K562 (cell line): ENCODE data around the gene RALGAPB. TPM values are rescaled to one million over a fixed set of nuclear protein-coding genes. Genes with fewer than 3 reads are reported as not detected.

ENCODE experiments used
- E2F3 ChIP-seq: fragments of 250-450 bp; sonication (Bioruptor Pico); IDR thresholded peaks from 2 replicates; pipeline ENCODE4 v1.4.0; 2020; ENCODE audit warnings: mild to moderate bottlenecking
- IFI16 ChIP-seq: fragments of 250-450 bp; sonication (Bioruptor Pico); IDR thresholded peaks from 2 replicates; pipeline ENCODE4 v2.1.2; 2022; ENCODE audit warnings: mild to moderate bottlenecking, inconsistent platforms
- KHSRP ChIP-seq: fragments of 450-650 bp; IDR thresholded peaks from 2 replicates; pipeline ENCODE4 v1.6.1; 2017
- MYNN ChIP-seq, 2 experiments: sonication (generic); formaldehyde crosslinking in 1 of 2; IDR thresholded peaks; 2 replicates each; pipeline versions ENCODE4 v1.5.0 to v1.6.1; 2016 to 2020; ENCODE audit warnings: antibody characterized with exemption in 1 of 2, missing genetic modification reagents in 1 of 2
- RBM34 ChIP-seq: fragments of 200-400 bp; formaldehyde crosslinking; IDR thresholded peaks from 2 replicates; pipeline ENCODE4 v1.6.1; 2018; ENCODE audit warnings: low read length, borderline replicate concordance; ENCODE audit not compliant: insufficient read depth
- RCOR1 ChIP-seq, 2 experiments: IDR thresholded peaks; 2 replicates each; pipeline ENCODE4 v1.6.1; 2012; ENCODE audit warnings: low read depth in 2 of 2, low read length in 2 of 2, borderline replicate concordance in 1 of 2, improper control_type of control experiment in 1 of 2
- ZC3H4 ChIP-seq: sonication (generic); formaldehyde crosslinking; IDR thresholded peaks from 2 replicates; pipeline ENCODE4 v1.9.0; 2021; ENCODE audit warnings: missing genetic modification reagents, borderline replicate concordance
- ZNF224 ChIP-seq: sonication (generic); formaldehyde crosslinking; IDR thresholded peaks from 2 replicates; pipeline ENCODE4 v1.8.0; 2022; ENCODE audit warnings: mild to moderate bottlenecking, missing genetic modification reagents
- ZNF263 ChIP-seq: sonication (generic); formaldehyde crosslinking; IDR thresholded peaks from 2 replicates; pipeline ENCODE4 v1.8.0; 2022; ENCODE audit warnings: mild to moderate bottlenecking, missing genetic modification reagents, borderline replicate concordance
- ZNF3 ChIP-seq: fragments of 250-450 bp; sonication (Bioruptor Pico); IDR thresholded peaks from 2 replicates; pipeline ENCODE4 v1.5.0; 2021; ENCODE audit warnings: mild to moderate bottlenecking, moderate library complexity
- polyA plus RNA-seq, 8 experiments: library from polyadenylated mRNA; depleted of rRNA in 4 of 8; stranded (reverse) in 5 of 8; unstranded in 3 of 8; fragments of >200 nt; fragmentation: Nextera tagmentation in 2 of 8; fragmentation: Illumina TruSeq in 1 of 8; extraction: Ambion mirVana in 2 of 8; extraction: Trizol in 1 of 8; gene quantifications; 2 replicates each; pipeline versions ENCODE4 v1.2.1 to v1.2.3, GENCODE V29; 2011 to 2014; ENCODE audit warnings: inconsistent platforms in 1 of 8, missing spikeins in 1 of 8
- total RNA-seq, 7 experiments: library from RNA; depleted of rRNA in 6 of 7; stranded (reverse); fragments of >200 nt in 6 of 7; fragmentation: Illumina TruSeq in 2 of 7; extraction: Trizol in 2 of 7; gene quantifications; 2 replicates each; pipeline versions ENCODE4 v1.2.1 to v1.2.3, GENCODE V29; 2011 to 2021; ENCODE audit warnings: low replicate concordance in 1 of 7
- TF ChIP-seq, protein P1 (sequence below), 2 experiments: fragments of 200-800 bp in 1 of 2; sonication (Bioruptor generic) in 1 of 2; sonication (generic) in 1 of 2; formaldehyde crosslinking in 1 of 2; IDR thresholded peaks in 1 of 2; conservative IDR thresholded peaks in 1 of 2; 2 replicates each; pipeline versions ENCODE4 v1.5.0 to v1.6.1; 2016 to 2020; ENCODE audit warnings: missing compliant biosample characterization in 1 of 2, missing genetic modification characterization in 1 of 2, missing genetic modification reagents in 1 of 2
- TF ChIP-seq, protein P2 (sequence below): fragments of 450-650 bp; formaldehyde crosslinking; IDR thresholded peaks from 2 replicates; pipeline ENCODE4 v1.4.0; 2022; ENCODE audit warnings: mild to moderate bottlenecking, moderate library complexity
- TF ChIP-seq, protein P3 (sequence below): fragments of 450-650 bp; IDR thresholded peaks from 2 replicates; pipeline ENCODE4 v1.6.1; 2016; ENCODE audit warnings: mild to moderate bottlenecking, moderate library complexity

RALGAPB gene
- total and polyA plus RNA-seq, 9 of the 15 experiments (the other 6 are each of a cell fraction or from before 2014, with no cell fraction given) = 4.3 to 25.6 (median 13.6) TPM

DNA sequence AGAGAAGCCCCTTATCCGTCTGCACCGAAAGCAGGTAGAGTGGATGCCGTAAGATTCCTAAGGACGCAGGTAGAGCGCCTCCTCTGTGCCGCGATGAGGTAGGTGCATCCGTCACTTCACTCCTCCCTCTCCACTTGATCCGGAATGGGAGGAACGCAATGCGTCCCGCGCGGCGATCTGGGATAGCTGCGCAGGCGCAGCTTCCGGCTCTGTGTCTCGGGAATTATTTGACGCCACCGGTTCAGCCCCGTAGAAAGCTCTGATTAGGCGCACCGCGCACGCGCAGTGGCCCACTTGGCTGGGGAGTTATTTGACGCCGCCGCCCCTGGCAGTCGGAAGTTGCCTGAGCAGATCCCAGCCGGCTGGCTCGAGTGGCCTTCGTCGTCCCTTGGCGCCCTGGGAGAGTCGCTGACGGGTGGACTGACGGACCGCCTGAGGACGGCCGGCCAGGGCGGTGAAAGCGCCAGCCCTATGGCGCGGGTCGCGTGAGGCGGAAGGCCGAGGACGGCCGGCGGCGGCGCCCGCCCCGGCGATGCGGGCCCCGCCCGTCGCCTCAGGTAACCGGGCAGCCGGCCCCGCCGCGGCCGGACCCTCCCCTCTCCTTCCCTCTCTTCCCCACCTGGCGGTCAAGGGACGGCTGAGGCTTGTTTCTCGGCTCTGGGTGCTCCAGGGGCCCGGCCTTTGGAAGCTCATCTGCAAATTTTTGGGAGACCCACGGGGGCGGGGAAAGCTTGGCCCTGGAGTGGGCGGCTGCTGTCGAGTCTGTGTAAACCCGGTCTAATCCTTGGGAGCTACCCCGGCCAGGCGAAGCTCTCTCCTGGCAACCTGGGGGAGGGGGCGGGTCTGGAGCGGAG lies at the start of gene RALGAPB (continued):
- TF ChIP-seq, protein P1, sequence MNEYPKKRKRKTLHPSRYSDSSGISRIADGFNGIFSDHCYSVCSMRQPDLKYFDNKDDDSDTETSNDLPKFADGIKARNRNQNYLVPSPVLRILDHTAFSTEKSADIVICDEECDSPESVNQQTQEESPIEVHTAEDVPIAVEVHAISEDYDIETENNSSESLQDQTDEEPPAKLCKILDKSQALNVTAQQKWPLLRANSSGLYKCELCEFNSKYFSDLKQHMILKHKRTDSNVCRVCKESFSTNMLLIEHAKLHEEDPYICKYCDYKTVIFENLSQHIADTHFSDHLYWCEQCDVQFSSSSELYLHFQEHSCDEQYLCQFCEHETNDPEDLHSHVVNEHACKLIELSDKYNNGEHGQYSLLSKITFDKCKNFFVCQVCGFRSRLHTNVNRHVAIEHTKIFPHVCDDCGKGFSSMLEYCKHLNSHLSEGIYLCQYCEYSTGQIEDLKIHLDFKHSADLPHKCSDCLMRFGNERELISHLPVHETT (CRISPR knock-in tag; conservative IDR thresholded peaks at IDR 0.05 in 1 of 2, IDR thresholded peaks at IDR 0.05 in 1 of 2) = no peak
- TF ChIP-seq IFI16 (no peak), MYNN (IDR thresholded peaks at IDR 0.05) (no peak), MYNN (CRISPR knock-in tag; IDR thresholded peaks at IDR 0.05) (no peak), ZNF263 (CRISPR knock-in tag) (no peak; the same call in 1 of the 2 replicates), ZC3H4 (CRISPR knock-in tag) (no peak), RBM34 (no peak), ZNF224 (CRISPR knock-in tag) (no peak), E2F3 (CRISPR knock-in tag) (no peak), KHSRP (no peak), ZNF3 (no peak), RCOR1 (IDR thresholded peaks at IDR 0.05; ENCODE audit: borderline replicate concordance in 1 of 2, low read depth in 2 of 2, low read length in 2 of 2) (peak in 1 of 2 experiments; percentile 74; a peak in 2 of 4 replicates)
- TF ChIP-seq, protein P2, sequence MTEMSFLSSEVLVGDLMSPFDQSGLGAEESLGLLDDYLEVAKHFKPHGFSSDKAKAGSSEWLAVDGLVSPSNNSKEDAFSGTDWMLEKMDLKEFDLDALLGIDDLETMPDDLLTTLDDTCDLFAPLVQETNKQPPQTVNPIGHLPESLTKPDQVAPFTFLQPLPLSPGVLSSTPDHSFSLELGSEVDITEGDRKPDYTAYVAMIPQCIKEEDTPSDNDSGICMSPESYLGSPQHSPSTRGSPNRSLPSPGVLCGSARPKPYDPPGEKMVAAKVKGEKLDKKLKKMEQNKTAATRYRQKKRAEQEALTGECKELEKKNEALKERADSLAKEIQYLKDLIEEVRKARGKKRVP = no peak
- TF ChIP-seq, protein P3, sequence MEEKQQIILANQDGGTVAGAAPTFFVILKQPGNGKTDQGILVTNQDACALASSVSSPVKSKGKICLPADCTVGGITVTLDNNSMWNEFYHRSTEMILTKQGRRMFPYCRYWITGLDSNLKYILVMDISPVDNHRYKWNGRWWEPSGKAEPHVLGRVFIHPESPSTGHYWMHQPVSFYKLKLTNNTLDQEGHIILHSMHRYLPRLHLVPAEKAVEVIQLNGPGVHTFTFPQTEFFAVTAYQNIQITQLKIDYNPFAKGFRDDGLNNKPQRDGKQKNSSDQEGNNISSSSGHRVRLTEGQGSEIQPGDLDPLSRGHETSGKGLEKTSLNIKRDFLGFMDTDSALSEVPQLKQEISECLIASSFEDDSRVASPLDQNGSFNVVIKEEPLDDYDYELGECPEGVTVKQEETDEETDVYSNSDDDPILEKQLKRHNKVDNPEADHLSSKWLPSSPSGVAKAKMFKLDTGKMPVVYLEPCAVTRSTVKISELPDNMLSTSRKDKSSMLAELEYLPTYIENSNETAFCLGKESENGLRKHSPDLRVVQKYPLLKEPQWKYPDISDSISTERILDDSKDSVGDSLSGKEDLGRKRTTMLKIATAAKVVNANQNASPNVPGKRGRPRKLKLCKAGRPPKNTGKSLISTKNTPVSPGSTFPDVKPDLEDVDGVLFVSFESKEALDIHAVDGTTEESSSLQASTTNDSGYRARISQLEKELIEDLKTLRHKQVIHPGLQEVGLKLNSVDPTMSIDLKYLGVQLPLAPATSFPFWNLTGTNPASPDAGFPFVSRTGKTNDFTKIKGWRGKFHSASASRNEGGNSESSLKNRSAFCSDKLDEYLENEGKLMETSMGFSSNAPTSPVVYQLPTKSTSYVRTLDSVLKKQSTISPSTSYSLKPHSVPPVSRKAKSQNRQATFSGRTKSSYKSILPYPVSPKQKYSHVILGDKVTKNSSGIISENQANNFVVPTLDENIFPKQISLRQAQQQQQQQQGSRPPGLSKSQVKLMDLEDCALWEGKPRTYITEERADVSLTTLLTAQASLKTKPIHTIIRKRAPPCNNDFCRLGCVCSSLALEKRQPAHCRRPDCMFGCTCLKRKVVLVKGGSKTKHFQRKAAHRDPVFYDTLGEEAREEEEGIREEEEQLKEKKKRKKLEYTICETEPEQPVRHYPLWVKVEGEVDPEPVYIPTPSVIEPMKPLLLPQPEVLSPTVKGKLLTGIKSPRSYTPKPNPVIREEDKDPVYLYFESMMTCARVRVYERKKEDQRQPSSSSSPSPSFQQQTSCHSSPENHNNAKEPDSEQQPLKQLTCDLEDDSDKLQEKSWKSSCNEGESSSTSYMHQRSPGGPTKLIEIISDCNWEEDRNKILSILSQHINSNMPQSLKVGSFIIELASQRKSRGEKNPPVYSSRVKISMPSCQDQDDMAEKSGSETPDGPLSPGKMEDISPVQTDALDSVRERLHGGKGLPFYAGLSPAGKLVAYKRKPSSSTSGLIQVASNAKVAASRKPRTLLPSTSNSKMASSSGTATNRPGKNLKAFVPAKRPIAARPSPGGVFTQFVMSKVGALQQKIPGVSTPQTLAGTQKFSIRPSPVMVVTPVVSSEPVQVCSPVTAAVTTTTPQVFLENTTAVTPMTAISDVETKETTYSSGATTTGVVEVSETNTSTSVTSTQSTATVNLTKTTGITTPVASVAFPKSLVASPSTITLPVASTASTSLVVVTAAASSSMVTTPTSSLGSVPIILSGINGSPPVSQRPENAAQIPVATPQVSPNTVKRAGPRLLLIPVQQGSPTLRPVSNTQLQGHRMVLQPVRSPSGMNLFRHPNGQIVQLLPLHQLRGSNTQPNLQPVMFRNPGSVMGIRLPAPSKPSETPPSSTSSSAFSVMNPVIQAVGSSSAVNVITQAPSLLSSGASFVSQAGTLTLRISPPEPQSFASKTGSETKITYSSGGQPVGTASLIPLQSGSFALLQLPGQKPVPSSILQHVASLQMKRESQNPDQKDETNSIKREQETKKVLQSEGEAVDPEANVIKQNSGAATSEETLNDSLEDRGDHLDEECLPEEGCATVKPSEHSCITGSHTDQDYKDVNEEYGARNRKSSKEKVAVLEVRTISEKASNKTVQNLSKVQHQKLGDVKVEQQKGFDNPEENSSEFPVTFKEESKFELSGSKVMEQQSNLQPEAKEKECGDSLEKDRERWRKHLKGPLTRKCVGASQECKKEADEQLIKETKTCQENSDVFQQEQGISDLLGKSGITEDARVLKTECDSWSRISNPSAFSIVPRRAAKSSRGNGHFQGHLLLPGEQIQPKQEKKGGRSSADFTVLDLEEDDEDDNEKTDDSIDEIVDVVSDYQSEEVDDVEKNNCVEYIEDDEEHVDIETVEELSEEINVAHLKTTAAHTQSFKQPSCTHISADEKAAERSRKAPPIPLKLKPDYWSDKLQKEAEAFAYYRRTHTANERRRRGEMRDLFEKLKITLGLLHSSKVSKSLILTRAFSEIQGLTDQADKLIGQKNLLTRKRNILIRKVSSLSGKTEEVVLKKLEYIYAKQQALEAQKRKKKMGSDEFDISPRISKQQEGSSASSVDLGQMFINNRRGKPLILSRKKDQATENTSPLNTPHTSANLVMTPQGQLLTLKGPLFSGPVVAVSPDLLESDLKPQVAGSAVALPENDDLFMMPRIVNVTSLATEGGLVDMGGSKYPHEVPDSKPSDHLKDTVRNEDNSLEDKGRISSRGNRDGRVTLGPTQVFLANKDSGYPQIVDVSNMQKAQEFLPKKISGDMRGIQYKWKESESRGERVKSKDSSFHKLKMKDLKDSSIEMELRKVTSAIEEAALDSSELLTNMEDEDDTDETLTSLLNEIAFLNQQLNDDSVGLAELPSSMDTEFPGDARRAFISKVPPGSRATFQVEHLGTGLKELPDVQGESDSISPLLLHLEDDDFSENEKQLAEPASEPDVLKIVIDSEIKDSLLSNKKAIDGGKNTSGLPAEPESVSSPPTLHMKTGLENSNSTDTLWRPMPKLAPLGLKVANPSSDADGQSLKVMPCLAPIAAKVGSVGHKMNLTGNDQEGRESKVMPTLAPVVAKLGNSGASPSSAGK = no peak
